A673 (cell line): ENCODE results near the gene PKD2L2. TPM values are rescaled to one million over a fixed set of nuclear protein-coding genes. Genes with fewer than 3 reads are reported as not detected.

Experiments
- BruUV-seq: library from RNA; stranded (reverse); fragments of 400-500 nt; replicated peaks from 2 replicates; lab custom pipeline; 2021; lab: Mats Ljungman, UMichigan
- CTCF ChIA-PET: fragments of 300-600 bp; sonication (Branson Sonifier 250); formaldehyde crosslinking; loops from one replicate; lab custom pipeline; 2022; ENCODE audit warnings: antibody characterized with exemption; lab: Charles Lee
- POLR2A ChIA-PET: fragments of 300-600 bp; sonication (Branson Sonifier 250); formaldehyde crosslinking; loops from one replicate; lab custom pipeline; 2022; ENCODE audit warnings: antibody characterized with exemption; ENCODE audit not compliant: low non-redundant PET; lab: Charles Lee
- DNase-seq: peaks from one replicate; pipeline ENCODE4 v3.0.0-alpha.2; 2015; ENCODE audit warnings: low spot score
- H3K27ac ChIP-seq: fragments of 200-600 bp; sonication (generic); 2 replicates; pipeline ENCODE4 v1.5.1; 2016; ENCODE audit warnings: mixed run types, low read depth, mild to moderate bottlenecking, mixed read lengths, antibody characterized with exemption, low read length; ENCODE audit not compliant: poor library complexity, severe bottlenecking
- H3K27me3 ChIP-seq: fragments of 200-600 bp; sonication (generic); replicated peaks from 2 replicates; pipeline ENCODE4 v1.6.1; 2017; ENCODE audit warnings: mixed run types, low read depth, mild to moderate bottlenecking, mixed read lengths, antibody characterized with exemption, low read length; ENCODE audit not compliant: insufficient read depth, poor library complexity
- H3K36me3 ChIP-seq: fragments of 200-600 bp; sonication (generic); 2 replicates; pipeline ENCODE4 v1.6.1; 2016; ENCODE audit warnings: mixed run types, mild to moderate bottlenecking, mixed read lengths, antibody characterized with exemption, low read length; ENCODE audit not compliant: insufficient read depth, poor library complexity, severe bottlenecking
- H3K4me1 ChIP-seq: fragments of 200-600 bp; sonication (generic); 2 replicates; pipeline ENCODE4 v1.6.1; 2017; ENCODE audit warnings: mixed run types, mild to moderate bottlenecking, mixed read lengths, antibody characterized with exemption, low read length; ENCODE audit not compliant: insufficient read depth, poor library complexity, severe bottlenecking
- H3K4me3 ChIP-seq: fragments of 200-600 bp; sonication (generic); 2 replicates; pipeline ENCODE4 v1.5.1; 2016; ENCODE audit warnings: low read depth, mixed run types, mild to moderate bottlenecking, mixed read lengths, low read length; ENCODE audit not compliant: poor library complexity, severe bottlenecking
- H3K9me3 ChIP-seq: fragments of 200-600 bp; sonication (generic); 2 replicates; pipeline ENCODE4 v1.6.1; 2016; ENCODE audit warnings: mixed run types, low read depth, mild to moderate bottlenecking, mixed read lengths, antibody characterized with exemption, low read length; ENCODE audit not compliant: poor library complexity, severe bottlenecking
- EZH2 ChIP-seq: fragments of 200-600 bp; sonication (generic); IDR thresholded peaks from 2 replicates; pipeline ENCODE4 v1.6.1; 2017; ENCODE audit warnings: borderline replicate concordance, low read depth, mild to moderate bottlenecking, mixed read lengths, antibody characterized with exemption, low read length; ENCODE audit not compliant: poor library complexity, severe bottlenecking
- intact Hi-C: fragments of 100-400 bp; cut with micrococcal nuclease; formaldehyde crosslinking; loops from one replicate; pipeline ENCODE4 v1.10.0; 2022; ENCODE audit not compliant: unreplicated experiment
- total RNA-seq: library from RNA; stranded (reverse); gene quantifications from 2 replicates; pipeline ENCODE4 v1.2.3, GENCODE V29; 2021
- TF ChIP-seq, protein P1 (sequence below): fragments of 300-800, 200-600 bp; sonication (generic); conservative IDR thresholded peaks from 2 replicates; pipeline ENCODE4 v1.5.1; 2017; ENCODE audit warnings: low read depth, mild to moderate bottlenecking, antibody characterized with exemption, low read length, moderate library complexity, mixed read lengths

Gene PKD2L2
- total RNA-seq, 1 experiment from 2014 or later = not detected

DNA sequence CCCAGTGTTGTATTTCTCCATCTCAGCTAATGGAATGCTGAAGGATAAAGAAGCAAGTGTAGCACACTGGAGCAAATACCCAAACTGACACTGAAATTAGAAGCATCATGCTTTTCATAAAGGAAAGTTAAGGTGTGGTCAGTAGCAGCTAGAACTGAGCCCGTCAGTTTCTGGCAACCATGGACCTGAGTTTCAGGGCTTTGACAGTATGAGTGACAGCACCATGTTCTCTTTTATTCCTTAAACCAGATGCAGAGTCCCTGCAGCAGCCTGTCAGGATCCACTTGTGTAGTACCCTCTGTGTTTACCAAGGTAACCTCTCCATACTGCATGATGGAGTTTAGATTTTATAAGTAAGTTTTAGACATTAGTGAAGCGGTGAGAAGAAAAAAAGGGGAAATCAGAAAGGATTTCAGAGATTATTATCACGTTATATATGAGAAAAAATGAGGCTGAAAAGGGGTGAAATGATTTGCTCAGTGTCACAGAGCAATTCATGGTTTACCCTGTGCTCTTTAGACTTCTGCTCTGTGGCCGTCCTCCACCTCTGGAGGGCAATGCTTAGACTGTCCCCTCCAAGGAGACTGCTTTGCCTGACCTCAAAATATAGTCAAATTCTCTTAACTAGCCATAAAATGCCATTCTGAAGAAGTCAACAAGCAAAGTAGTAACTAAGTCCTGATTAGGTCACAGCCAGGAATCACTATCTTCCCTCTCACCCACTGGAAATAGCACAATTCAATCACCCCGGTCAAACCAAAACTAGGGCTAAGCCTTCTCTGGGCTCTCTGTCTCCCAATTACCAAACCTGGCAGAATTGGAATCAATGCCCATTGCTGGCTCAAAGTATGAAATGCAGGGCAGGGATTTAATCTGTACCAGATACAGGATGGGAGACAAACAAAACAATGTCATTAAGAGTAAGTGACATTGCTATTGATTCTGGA, 32.1 kb upstream of the PKD2L2 start:
- ChIA-PET CTCF (no interaction called here), POLR2A (interaction anchor here (0.6 kb wide), 1 partner anchor 356 kb away, joined by 3 read pairs; no protein-coding TSS in a partner anchor)
- H3K27ac ChIP-seq = no peak overlapping the region
- H3K36me3 ChIP-seq = no peaks in the 10 kb centered on the region
- TF ChIP-seq EZH2 = no peak
- no peak overlapping the region for H3K4me3 ChIP-seq
- no peak for DNase-seq
- peaks cover 4% of the 10 kb centered on the region for H3K27me3 ChIP-seq
- intact Hi-C loops = no loop called here
- no peaks in the 10 kb centered on the region for H3K4me1 ChIP-seq
- no TSS peak for BruUV-seq
- H3K9me3 ChIP-seq = no peaks in the 10 kb centered on the region

DNA sequence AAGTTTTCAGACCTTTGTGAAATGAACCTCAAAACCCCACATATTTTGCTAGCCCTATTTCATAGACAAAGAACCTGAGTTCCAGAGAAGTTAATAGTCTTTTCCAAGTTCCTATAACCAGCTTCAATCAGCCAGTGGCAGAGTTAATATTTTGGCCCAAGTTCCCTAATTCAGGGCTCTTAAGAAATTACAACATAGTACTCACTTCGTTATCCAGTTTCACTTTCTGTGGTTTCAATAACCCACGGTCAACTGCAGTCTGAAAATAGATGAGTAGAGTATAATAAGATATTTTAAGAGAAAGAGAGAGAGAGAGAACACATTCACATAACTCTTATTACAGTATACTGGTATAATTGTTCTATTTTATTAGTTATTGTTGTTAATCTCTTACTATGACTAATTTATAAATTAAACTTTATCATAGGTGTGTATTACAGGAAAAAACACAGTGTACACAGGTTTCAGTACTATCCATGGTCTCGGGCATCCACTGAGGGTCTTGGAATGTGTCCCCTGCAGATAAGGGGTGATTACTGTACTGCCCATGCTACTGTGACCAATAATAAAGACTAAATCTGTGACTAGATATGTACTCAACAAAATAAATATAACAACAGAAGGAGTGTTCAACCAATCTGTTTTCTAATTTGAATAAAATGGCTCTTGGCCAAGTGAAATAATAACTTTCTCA, 30.9 kb upstream of the PKD2L2 start:
- DNase-seq = no peak
- Histone ChIP-seq H3K36me3 (no peaks in the 10 kb centered on the region), H3K27me3 (peaks cover 4% of the 10 kb centered on the region), H3K27ac (no peak overlapping the region), H3K4me1 (no peaks in the 10 kb centered on the region), H3K9me3 (no peaks in the 10 kb centered on the region), H3K4me3 (no peak overlapping the region)
- POLR2A ChIA-PET = no interaction called here
- TF ChIP-seq EZH2 = no peak
- TF ChIP-seq, protein P1, sequence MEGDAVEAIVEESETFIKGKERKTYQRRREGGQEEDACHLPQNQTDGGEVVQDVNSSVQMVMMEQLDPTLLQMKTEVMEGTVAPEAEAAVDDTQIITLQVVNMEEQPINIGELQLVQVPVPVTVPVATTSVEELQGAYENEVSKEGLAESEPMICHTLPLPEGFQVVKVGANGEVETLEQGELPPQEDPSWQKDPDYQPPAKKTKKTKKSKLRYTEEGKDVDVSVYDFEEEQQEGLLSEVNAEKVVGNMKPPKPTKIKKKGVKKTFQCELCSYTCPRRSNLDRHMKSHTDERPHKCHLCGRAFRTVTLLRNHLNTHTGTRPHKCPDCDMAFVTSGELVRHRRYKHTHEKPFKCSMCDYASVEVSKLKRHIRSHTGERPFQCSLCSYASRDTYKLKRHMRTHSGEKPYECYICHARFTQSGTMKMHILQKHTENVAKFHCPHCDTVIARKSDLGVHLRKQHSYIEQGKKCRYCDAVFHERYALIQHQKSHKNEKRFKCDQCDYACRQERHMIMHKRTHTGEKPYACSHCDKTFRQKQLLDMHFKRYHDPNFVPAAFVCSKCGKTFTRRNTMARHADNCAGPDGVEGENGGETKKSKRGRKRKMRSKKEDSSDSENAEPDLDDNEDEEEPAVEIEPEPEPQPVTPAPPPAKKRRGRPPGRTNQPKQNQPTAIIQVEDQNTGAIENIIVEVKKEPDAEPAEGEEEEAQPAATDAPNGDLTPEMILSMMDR = no peak
- CTCF ChIA-PET = no interaction called here
- no TSS peak for BruUV-seq
- intact Hi-C loops = no loop called here

DNA sequence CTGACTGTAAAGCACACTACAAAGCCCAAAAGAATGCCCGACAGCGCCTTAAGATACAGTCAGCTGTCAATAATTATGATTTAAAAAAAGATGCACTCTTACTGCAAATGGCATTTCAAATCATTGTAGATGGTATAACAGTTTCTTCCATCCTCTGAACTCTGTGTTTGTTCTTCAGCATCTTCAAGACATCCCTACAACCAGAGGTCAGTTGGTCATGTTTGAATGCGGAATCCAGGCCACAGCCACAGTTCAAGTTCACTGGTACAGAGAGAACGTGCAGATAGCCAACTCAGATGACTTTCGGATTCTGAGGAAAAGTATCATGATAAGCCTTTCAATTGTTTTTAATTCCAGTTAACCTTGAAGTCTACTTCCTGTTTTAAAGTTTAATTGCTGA, 30.3 kb upstream of the PKD2L2 start:
- TF ChIP-seq EZH2 = no peak
- TF ChIP-seq, protein P1 = no peak
- Histone ChIP-seq H3K36me3 (no peaks in the 10 kb centered on the region), H3K27me3 (peaks cover 4% of the 10 kb centered on the region), H3K27ac (no peak overlapping the region), H3K4me3 (no peak overlapping the region), H3K4me1 (no peaks in the 10 kb centered on the region), H3K9me3 (no peaks in the 10 kb centered on the region)
- ChIA-PET POLR2A (no interaction called here), CTCF (no interaction called here)
- no TSS peak for BruUV-seq
- DNase-seq = no peak
- intact Hi-C loops = no loop called here
